H1 (cell line): ENCODE data around the gene SPIRE1. TPM values are rescaled to one million over a fixed set of nuclear protein-coding genes. Genes with fewer than 3 reads are reported as not detected.

Experiments
- ASH2L ChIP-seq: fragments of 200-600, 300-600 bp; sonication (generic); IDR thresholded peaks from one replicate; pipeline ENCODE4 v1.7.1; 2017; ENCODE audit warnings: low read length
- HDAC2 ChIP-seq, 2 experiments: fragments of 300-600 bp in 1 of 2; sonication (generic) in 1 of 2; IDR thresholded peaks; 2 replicates each; pipeline ENCODE4 v1.6.1; 2011 to 2012; ENCODE audit warnings: low read depth in 2 of 2, low read length in 2 of 2, mild to moderate bottlenecking in 2 of 2, moderate library complexity in 2 of 2, borderline replicate concordance in 1 of 2, inconsistent platforms in 1 of 2
- polyA plus RNA-seq, 7 experiments: library from polyadenylated mRNA; depleted of rRNA in 3 of 7; stranded (reverse) in 5 of 7; unstranded in 2 of 7; fragments of >200 nt in 5 of 7; fragments of 200-250 nt in 2 of 7; gene quantifications; 1 replicate in 5 of 7; 2 replicates in 1 of 7; 4 replicates in 1 of 7; pipeline versions ENCODE4 v1.2.1 to v1.2.3, GENCODE V29; 2011 to 2013; ENCODE audit warnings: missing spikeins in 2 of 7, mixed read lengths in 2 of 7
- total RNA-seq: library from RNA; stranded (reverse); fragmentation: NEBNext Ultra II Directional; extraction: Animal tissue kit (Norgen Biotek cat#: 25700); gene quantifications from 2 replicates; pipeline ENCODE4 v1.2.1, GENCODE V29; 2021

SPIRE1 gene
- total and polyA plus RNA-seq, 2 of the 8 experiments (the other 6 are each of a cell fraction or from before 2014, with no cell fraction given), result 6.0 to 21.5 TPM

- TF ChIP-seq HDAC2 (IDR thresholded peaks at IDR 0.05; ENCODE audit: borderline replicate concordance in 1 of 2, low read depth in 2 of 2, low read length in 2 of 2) (no peak), ASH2L (no peak)
Observed at GRCh38 chr18:12694032-12694431, 36.1 kb upstream of the SPIRE1 start (continued).
